ENCODE data around the gene TSPAN16.

GRCh38 chr19:11359421-11359820, 63.5 kb downstream of the TSPAN16 start:
- TF ChIP-seq EP300 (IDR thresholded peaks at IDR 0.05; ENCODE audit: low read depth) (no peak), POLR2A (IDR thresholded peaks at IDR 0.05) (no peak), POLR2AphosphoS5 (IDR thresholded peaks at IDR 0.05) (no peak)
- TF ChIP-seq, protein P1, sequence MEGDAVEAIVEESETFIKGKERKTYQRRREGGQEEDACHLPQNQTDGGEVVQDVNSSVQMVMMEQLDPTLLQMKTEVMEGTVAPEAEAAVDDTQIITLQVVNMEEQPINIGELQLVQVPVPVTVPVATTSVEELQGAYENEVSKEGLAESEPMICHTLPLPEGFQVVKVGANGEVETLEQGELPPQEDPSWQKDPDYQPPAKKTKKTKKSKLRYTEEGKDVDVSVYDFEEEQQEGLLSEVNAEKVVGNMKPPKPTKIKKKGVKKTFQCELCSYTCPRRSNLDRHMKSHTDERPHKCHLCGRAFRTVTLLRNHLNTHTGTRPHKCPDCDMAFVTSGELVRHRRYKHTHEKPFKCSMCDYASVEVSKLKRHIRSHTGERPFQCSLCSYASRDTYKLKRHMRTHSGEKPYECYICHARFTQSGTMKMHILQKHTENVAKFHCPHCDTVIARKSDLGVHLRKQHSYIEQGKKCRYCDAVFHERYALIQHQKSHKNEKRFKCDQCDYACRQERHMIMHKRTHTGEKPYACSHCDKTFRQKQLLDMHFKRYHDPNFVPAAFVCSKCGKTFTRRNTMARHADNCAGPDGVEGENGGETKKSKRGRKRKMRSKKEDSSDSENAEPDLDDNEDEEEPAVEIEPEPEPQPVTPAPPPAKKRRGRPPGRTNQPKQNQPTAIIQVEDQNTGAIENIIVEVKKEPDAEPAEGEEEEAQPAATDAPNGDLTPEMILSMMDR (IDR thresholded peaks at IDR 0.05): no peak
